Measurements from ENCODE around the gene CHCHD4. TPM values are rescaled to one million over a fixed set of nuclear protein-coding genes. Genes with fewer than 3 reads are reported as not detected.
"Not testable (repeated sequence)": the region's sequence is repeated elsewhere in the genome, so short reads cannot be mapped to it uniquely, and the experiment has no call there.

The CHCHD4 gene
- total RNA-seq, 4 donors from 2014 or later: 14.5 to 32.9 (median 25.7) TPM

- TF ChIP-seq POLR2AphosphoS5 (IDR thresholded peaks at IDR 0.05): peak; percentile 65
- no peak for TF ChIP-seq CTCF (IDR thresholded peaks at IDR 0.05)
- Histone ChIP-seq H3K4me1 (peaks cover 0 to 28% (median 6%) of the 10 kb centered on the region in 3 donors), H3K27me3 (no peaks in the 10 kb centered on the region), H3K27ac (peak overlapping the region in 2 of 4 donors; percentile 20 to 53), H3K4me3 (no peak overlapping the region), H3K9me3 (no peaks in the 10 kb centered on the region), H3K36me3 (peaks cover 3 to 72% of the 10 kb centered on the region in 2 donors)
- WGBS, 2 donors (ENCODE audit: low coverage in 1 of 2): 68 to 77% methylated on average over 9 to 12 of the region's 13 CpGs
- ATAC-seq: no peak
Observed at GRCh38 chr3:14118400-14119381, 6.0 kb downstream of the CHCHD4 start.

GRCh38 chr3:14117468-14118399 lies 6.9 kb downstream of the CHCHD4 start:
- Histone ChIP-seq H3K4me3 (no peak overlapping the region), H3K9me3 (no peaks in the 10 kb centered on the region), H3K4me1 (peaks cover 0 to 19% (median 0%) of the 10 kb centered on the region in 3 donors), H3K27ac (peak overlapping the region in 1 of 4 donors; percentile 53), H3K36me3 (peaks cover 3 to 81% of the 10 kb centered on the region in 2 donors), H3K27me3 (no peaks in the 10 kb centered on the region)
- WGBS, 2 donors (ENCODE audit: low coverage in 1 of 2): 87 to 95% methylated on average over 5 to 6 of the region's 10 CpGs
- TF ChIP-seq POLR2A (IDR thresholded peaks at IDR 0.05): no peak
- TF ChIP-seq CTCF (IDR thresholded peaks at IDR 0.05): no peak
- no peak for TF ChIP-seq EP300 (IDR thresholded peaks at IDR 0.05)
- no peak for TF ChIP-seq POLR2AphosphoS5 (IDR thresholded peaks at IDR 0.05)
- ATAC-seq: no peak

GRCh38 chr3:14113965-14114635 lies 10.6 kb downstream of the CHCHD4 start:
- WGBS, 2 donors (ENCODE audit: low coverage in 1 of 2): 83 to 93% methylated on average over 4 to 5 of the region's 7 CpGs
- TF ChIP-seq POLR2AphosphoS5 (IDR thresholded peaks at IDR 0.05) (no peak), POLR2A (IDR thresholded peaks at IDR 0.05) (no peak), CTCF (IDR thresholded peaks at IDR 0.05) (no peak), EP300 (IDR thresholded peaks at IDR 0.05) (no peak)
- ATAC-seq: no peak
- Histone ChIP-seq H3K27me3 (no peaks in the 10 kb centered on the region), H3K9me3 (no peaks in the 10 kb centered on the region), H3K27ac (no peak overlapping the region), H3K4me3 (no peak overlapping the region), H3K4me1 (peaks cover 0 to 10% (median 0%) of the 10 kb centered on the region in 3 donors), H3K36me3 (peaks cover 3 to 72% of the 10 kb centered on the region in 2 donors)

DNA sequence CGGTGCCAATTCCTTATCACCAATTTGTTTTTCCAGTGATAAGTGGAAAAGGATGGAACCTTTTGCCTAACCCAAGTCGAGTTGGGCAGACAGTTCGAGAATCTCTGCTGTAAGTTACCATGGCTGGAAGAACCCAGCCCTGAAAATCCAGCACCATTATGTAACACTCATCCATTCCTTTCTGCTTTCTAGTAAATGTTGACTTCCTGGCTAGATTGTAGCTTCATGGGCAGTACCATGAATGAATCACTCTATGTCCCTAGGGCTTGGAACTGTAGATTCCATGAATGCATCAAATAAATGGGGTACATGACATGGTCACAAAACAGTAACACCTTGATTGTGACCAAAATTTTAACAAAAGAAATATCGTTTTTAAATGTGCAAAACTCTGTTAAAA lies 14.0 kb downstream of the CHCHD4 start:
- Histone ChIP-seq H3K27me3 (no peaks in the 10 kb centered on the region), H3K27ac (no peak overlapping the region), H3K9me3 (no peaks in the 10 kb centered on the region), H3K4me1 (no peaks in the 10 kb centered on the region), H3K4me3 (no peak overlapping the region), H3K36me3 (peaks cover 3 to 51% of the 10 kb centered on the region in 2 donors)
- TF ChIP-seq EP300 (IDR thresholded peaks at IDR 0.05) (no peak), POLR2A (IDR thresholded peaks at IDR 0.05) (no peak), CTCF (IDR thresholded peaks at IDR 0.05) (no peak), POLR2AphosphoS5 (IDR thresholded peaks at IDR 0.05) (no peak)
- WGBS, 2 donors (ENCODE audit: low coverage in 1 of 2): 72 to 84% methylated on average over 4 of the region's 4 CpGs
- no peak for ATAC-seq

DNA sequence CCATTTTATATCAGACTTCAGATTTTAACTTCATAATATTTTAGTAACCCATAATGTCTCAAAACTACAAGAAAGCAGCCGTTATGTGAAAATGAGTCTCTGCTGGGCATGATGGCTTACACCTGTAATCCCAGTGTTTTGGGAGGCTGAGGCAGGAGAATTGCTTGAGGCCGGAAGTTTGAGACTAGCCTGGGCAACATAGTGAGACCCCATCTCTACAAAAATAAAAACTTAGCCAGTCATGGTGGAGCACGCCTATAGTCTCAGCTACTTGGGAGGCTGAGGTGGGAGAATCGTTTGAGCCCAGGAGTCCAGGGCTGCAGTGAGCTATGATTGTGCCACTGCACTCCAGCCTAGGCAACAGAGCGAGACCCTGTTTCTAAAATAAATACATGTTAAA lies 14.8 kb downstream of the CHCHD4 start:
- H3K4me3 ChIP-seq, ATAC-seq, H3K4me1 ChIP-seq, H3K9me3 ChIP-seq, H3K27ac ChIP-seq, H3K27me3 ChIP-seq: not testable (repeated sequence)
- peaks cover 0 to 42% of the 10 kb centered on the region in 2 donors for H3K36me3 ChIP-seq
- 92% methylated on average over 2 of the region's 5 CpGs; no CpG with 5 or more reads in 1 of the 2 donors for WGBS, 2 donors (ENCODE audit: low coverage in 1 of 2)
